Endothelial cell of hepatic sinusoid (primary cell): ENCODE data around the gene PPP1R3D.
"Not testable (repeated sequence)": the region's sequence is repeated elsewhere in the genome, so short reads cannot be mapped to it uniquely, and the experiment has no call there.

Experiments
- in situ Hi-C: cut with HindIII; loops from 2 replicates; pipeline ENCODE4 v1.10.0; 2017; ENCODE audit warnings: low sequenced_read_pairs

PPP1R3D gene

GRCh38 chr20:59925899-59926298 is 14.2 kb downstream of the PPP1R3D start:
- in situ Hi-C loops: no loop called here

GRCh38 chr20:59925359-59925758 is 14.7 kb downstream of the PPP1R3D start:
- in situ Hi-C loops: no loop called here

- in situ Hi-C loops: no loop called here
These were observed 16.6 kb downstream of the PPP1R3D start for GRCh38 chr20:59923514-59923913.

- in situ Hi-C loops: no loop called here
These were observed 19.2 kb downstream of the PPP1R3D start for GRCh38 chr20:59920944-59921343.

- in situ Hi-C loops: no loop called here
These were observed 27.5 kb downstream of the PPP1R3D start for GRCh38 chr20:59912609-59913008.

GRCh38 chr20:59911041-59911440 is 29.1 kb downstream of the PPP1R3D start:
- in situ Hi-C loops: no loop called here

GRCh38 chr20:59908855-59909254 is 31.2 kb downstream of the PPP1R3D start:
- in situ Hi-C loops: no loop called here

- in situ Hi-C loops: no loop called here
These were observed 36.5 kb downstream of the PPP1R3D start for GRCh38 chr20:59903621-59904020.

GRCh38 chr20:59902470-59902869 is 37.6 kb downstream of the PPP1R3D start:
- in situ Hi-C loops: no loop called here

GRCh38 chr20:59895908-59896307 is 44.2 kb downstream of the PPP1R3D start:
- in situ Hi-C loops: no loop called here

- in situ Hi-C loops: no loop called here
These were observed 48.5 kb downstream of the PPP1R3D start for GRCh38 chr20:59891581-59891980.

GRCh38 chr20:59890035-59890434 is 50.1 kb downstream of the PPP1R3D start:
- in situ Hi-C loops: not testable (repeated sequence)

GRCh38 chr20:59888050-59888449 is 52.1 kb downstream of the PPP1R3D start:
- in situ Hi-C loops: no loop called here
